Ascending aorta (tissue), 2 donors: ENCODE data around the gene E4F1. TPM values are rescaled to one million over a fixed set of nuclear protein-coding genes. Genes with fewer than 3 reads are reported as not detected.

Source experiments
- DNase-seq, 2 donors: peaks; one replicate each; pipeline ENCODE4 v3.0.0-alpha.2; 2019; ENCODE audit warnings: low spot score in 2 of 2
- H3K27ac ChIP-seq, 2 donors: fragments of 200-600 bp; sonication (generic); one replicate each; pipeline ENCODE4 v1.5.1; 2016 to 2017; ENCODE audit warnings: mild to moderate bottlenecking in 1 of 2
- H3K27me3 ChIP-seq: fragments of 200-600 bp; sonication (generic); one replicate; pipeline ENCODE4 v1.5.1; 2017
- H3K36me3 ChIP-seq, 2 donors: fragments of 200-600 bp; sonication (generic); one replicate each; pipeline ENCODE4 v1.5.1; 2016
- H3K4me1 ChIP-seq, 2 donors: fragments of 200-600 bp; sonication (generic); one replicate each; pipeline ENCODE4 v1.5.1; 2016 to 2017; ENCODE audit warnings: mild to moderate bottlenecking in 1 of 2
- H3K4me3 ChIP-seq, 2 donors: fragments of 200-600 bp; sonication (generic); one replicate each; pipeline ENCODE4 v1.5.1; 2016 to 2017; ENCODE audit warnings: mild to moderate bottlenecking in 1 of 2
- H3K9me3 ChIP-seq, 2 donors: fragments of 200-600 bp; sonication (generic); one replicate each; pipeline ENCODE4 v1.5.1; 2016
- intact Hi-C: fragments of 100-400 bp; cut with DNase I; formaldehyde crosslinking; loops from one replicate; pipeline ENCODE4 v1.15.1; 2023
- total RNA-seq: library from RNA; depleted of rRNA; stranded (reverse); fragments of >200 nt; gene quantifications from one replicate; pipeline ENCODE4 v1.1.0, GENCODE V29; 2016
- TF ChIP-seq, protein P1 (sequence below), 3 experiments: fragments of 200-600 bp in 2 of 3; fragments of 450-650 bp in 1 of 3; sonication (generic) in 2 of 3; IDR thresholded peaks; one replicate each; pipeline ENCODE4 v1.5.1; 2016 to 2019; ENCODE audit warnings: antibody characterized with exemption in 3 of 3, mild to moderate bottlenecking in 1 of 3, moderate library complexity in 1 of 3

E4F1 gene
- total RNA-seq, 1 donor from 2014 or later, result 39.7 TPM

- H3K27me3 ChIP-seq, result peaks cover 7% of the 10 kb centered on the region
Measured at GRCh38 chr16:2190002-2190658, 33.3 kb upstream of the E4F1 start.

GRCh38 chr16:2190659-2191445 is 32.5 kb upstream of the E4F1 start:
- no peak overlapping the region for H3K4me3 ChIP-seq
- TF ChIP-seq, protein P1, sequence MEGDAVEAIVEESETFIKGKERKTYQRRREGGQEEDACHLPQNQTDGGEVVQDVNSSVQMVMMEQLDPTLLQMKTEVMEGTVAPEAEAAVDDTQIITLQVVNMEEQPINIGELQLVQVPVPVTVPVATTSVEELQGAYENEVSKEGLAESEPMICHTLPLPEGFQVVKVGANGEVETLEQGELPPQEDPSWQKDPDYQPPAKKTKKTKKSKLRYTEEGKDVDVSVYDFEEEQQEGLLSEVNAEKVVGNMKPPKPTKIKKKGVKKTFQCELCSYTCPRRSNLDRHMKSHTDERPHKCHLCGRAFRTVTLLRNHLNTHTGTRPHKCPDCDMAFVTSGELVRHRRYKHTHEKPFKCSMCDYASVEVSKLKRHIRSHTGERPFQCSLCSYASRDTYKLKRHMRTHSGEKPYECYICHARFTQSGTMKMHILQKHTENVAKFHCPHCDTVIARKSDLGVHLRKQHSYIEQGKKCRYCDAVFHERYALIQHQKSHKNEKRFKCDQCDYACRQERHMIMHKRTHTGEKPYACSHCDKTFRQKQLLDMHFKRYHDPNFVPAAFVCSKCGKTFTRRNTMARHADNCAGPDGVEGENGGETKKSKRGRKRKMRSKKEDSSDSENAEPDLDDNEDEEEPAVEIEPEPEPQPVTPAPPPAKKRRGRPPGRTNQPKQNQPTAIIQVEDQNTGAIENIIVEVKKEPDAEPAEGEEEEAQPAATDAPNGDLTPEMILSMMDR (IDR thresholded peaks at IDR 0.05), result no peak

More at GRCh38 chr16:2190002-2190658, 33.3 kb upstream of the E4F1 start:
- TF ChIP-seq, protein P1 (IDR thresholded peaks at IDR 0.05), result no peak
- Histone ChIP-seq H3K36me3 (no peaks in the 10 kb centered on the region), H3K9me3 (no peaks in the 10 kb centered on the region), H3K4me1 (peaks cover 0 to 2% of the 10 kb centered on the region in 2 donors), H3K4me3 (no peak overlapping the region), H3K27ac (no peak overlapping the region)
- intact Hi-C loops, result no loop called here
- DNase-seq, result no peak

DNA sequence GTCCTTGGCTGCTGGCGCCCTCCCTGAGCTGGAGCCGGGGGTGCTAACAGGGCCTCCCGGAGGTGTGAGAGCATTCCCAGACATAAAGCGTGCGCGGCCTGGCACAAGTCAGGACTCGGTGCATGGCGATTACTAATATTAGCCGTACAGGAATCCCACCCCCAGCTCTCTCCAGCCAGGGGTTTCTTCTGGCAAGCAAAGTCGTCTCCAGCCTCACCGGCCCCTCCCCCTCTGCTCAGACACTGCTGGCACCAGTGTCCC is 32.0 kb upstream of the E4F1 start:
- intact Hi-C loops, result no loop called here
- DNase-seq, result no peak

More at GRCh38 chr16:2190659-2191445, 32.5 kb upstream of the E4F1 start:
- no peaks in the 10 kb centered on the region for H3K36me3 ChIP-seq
- intact Hi-C loops, result no loop called here
- peaks cover 14% of the 10 kb centered on the region for H3K27me3 ChIP-seq
- H3K27ac ChIP-seq, result no peak overlapping the region
- peaks cover 2 to 9% of the 10 kb centered on the region in 2 donors for H3K4me1 ChIP-seq
- H3K9me3 ChIP-seq, result no peaks in the 10 kb centered on the region
- DNase-seq, result no peak

GRCh38 chr16:2194166-2194834 is 29.1 kb upstream of the E4F1 start:
- Histone ChIP-seq H3K9me3 (no peaks in the 10 kb centered on the region), H3K27ac (no peak overlapping the region), H3K27me3 (peaks cover 23% of the 10 kb centered on the region), H3K36me3 (no peaks in the 10 kb centered on the region), H3K4me3 (no peak overlapping the region), H3K4me1 (peaks cover 5 to 11% of the 10 kb centered on the region in 2 donors)
- intact Hi-C loops, result no loop called here
- TF ChIP-seq, protein P1 (IDR thresholded peaks at IDR 0.05), result no peak
- no peak for DNase-seq

More for the DNA sequence above, 32.0 kb upstream of the E4F1 start:
- TF ChIP-seq, protein P1 (IDR thresholded peaks at IDR 0.05), result no peak
- no peak overlapping the region for H3K27ac ChIP-seq
- H3K27me3 ChIP-seq, result peaks cover 17% of the 10 kb centered on the region
- H3K36me3 ChIP-seq, result no peaks in the 10 kb centered on the region
- H3K4me1 ChIP-seq, result peaks cover 5 to 11% of the 10 kb centered on the region in 2 donors
- no peaks in the 10 kb centered on the region for H3K9me3 ChIP-seq
- H3K4me3 ChIP-seq, result no peak overlapping the region

DNA sequence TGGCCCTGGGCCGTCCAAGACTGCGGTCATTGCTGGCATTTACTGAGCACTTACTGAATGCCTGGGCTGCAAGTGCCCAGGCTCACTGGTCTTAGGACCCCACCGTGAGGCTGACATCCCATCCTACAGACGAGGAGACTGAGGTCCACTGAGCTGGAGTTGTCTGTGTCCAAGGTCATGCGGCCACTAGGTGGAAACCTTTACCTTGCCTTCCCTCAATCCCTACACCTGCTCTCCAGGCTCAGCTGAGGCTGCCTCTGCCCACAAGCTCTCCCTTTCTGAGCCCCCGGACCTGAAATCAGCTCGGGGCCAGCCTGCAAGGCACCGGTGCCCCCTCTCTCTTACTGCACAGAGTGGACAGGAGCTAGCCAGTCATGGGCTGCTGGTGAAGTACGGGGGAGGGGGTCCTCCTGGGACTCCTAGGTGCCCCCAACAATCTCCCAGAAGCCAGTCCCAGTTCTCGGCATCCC is 28.5 kb upstream of the E4F1 start:
- TF ChIP-seq, protein P1 (IDR thresholded peaks at IDR 0.05), result peak in 2 of 3 experiments; percentile 22 to 23
- Histone ChIP-seq H3K4me1 (peaks cover 5 to 11% of the 10 kb centered on the region in 2 donors), H3K4me3 (no peak overlapping the region)

More for the DNA sequence above, 28.5 kb upstream of the E4F1 start:
- no peaks in the 10 kb centered on the region for H3K9me3 ChIP-seq
- H3K27me3 ChIP-seq, result peaks cover 23% of the 10 kb centered on the region
- no peak for DNase-seq
- intact Hi-C loops, result no loop called here
- H3K36me3 ChIP-seq, result no peaks in the 10 kb centered on the region
- H3K27ac ChIP-seq, result no peak overlapping the region
